Measurements from ENCODE around the gene PPP4R3C.
"Not testable (repeated sequence)": the region's sequence is repeated elsewhere in the genome, so short reads cannot be mapped to it uniquely, and the experiment has no call there.

PPP4R3C gene

DNA sequence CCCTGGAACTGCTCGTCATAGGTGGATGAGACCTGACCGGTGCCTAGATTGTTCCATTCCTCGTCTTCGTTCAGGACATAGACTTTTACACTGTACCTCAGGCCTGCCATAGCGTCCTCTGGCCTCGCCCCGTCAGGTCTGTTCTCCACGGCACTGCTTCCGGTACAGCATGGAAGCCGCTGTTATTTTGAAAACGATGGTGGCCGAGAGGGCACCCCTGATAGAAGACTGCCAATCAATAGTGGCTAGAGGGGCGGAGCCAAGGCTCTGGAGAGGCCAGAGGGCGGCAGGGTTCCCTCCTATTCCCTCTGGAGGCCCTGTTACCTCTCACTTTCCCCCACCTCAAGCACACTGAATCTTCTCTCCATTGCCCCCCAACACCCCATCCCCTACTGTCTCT, at the start of gene PPP4R3C:
TSS of gene PPP4R3C (minus strand) at position 155 of the 400 bp plus-strand sequence. CDS start at position 110, 45 bp downstream.
- in situ Hi-C loops (cut with MboI; ENCODE audit: low sequenced_read_pairs) = no loop called here
- H3K4me1 ChIP-seq = no peaks in the 10 kb centered on the region
- H3K36me3 ChIP-seq (replicated peaks) = no peaks in the 10 kb centered on the region
- no peaks in the 10 kb centered on the region for H3K9me3 ChIP-seq
- no peaks in the 10 kb centered on the region for H3K27me3 ChIP-seq (ENCODE audit: low read depth)
- DNase-seq (ENCODE audit: low spot score in 2 of 2) = no peak
- no peak within 1 kb of the TSS for H3K4me3 ChIP-seq

DNA sequence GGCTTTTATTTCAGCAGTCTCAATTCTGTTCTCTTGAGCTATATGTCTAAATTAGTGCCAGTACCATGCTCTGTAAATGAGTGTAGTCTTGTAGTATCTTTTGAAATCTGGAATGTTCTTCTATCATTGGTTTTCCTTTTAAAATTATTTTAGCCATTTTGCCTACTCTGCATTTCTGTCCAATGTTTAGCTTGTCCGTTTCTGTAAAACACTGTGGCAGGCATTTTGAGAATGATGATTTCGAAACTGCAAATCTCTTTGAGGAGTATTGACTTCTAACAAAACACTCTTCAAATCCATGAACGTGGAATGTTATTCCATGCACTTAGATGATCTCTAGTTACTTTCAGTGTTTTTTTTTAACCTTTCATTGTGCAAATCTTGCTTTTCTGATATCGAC, 28.3 kb upstream of the PPP4R3C start:
- no peaks in the 10 kb centered on the region for H3K36me3 ChIP-seq (replicated peaks)
- H3K9me3 ChIP-seq = no peaks in the 10 kb centered on the region
- no peak for DNase-seq (ENCODE audit: low spot score in 2 of 2)
- H3K4me1 ChIP-seq = no peaks in the 10 kb centered on the region
- no peaks in the 10 kb centered on the region for H3K27me3 ChIP-seq (ENCODE audit: low read depth)
- in situ Hi-C loops (cut with MboI; ENCODE audit: low sequenced_read_pairs) = no loop called here
- no peak overlapping the region for H3K4me3 ChIP-seq

DNA sequence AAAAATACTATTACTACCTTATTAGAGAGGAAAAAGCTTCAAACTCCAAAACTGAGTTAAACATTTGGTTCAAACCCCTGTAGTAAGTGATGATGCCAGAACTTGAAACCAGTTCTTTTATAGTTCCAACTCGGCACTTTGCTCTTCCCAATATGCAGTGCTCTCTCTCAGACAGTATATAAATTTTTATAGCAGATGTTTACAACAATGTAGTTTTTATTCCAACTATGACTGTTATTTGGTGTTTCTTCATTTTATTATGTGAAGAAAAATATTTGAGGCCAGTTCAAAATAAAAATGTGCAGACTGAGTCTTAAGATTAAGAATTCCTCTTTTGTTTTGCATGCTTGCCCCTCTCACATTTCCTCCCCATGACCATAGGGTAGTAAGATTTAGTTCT, 2.9 kb upstream of the PPP4R3C start:
- Histone ChIP-seq H3K36me3 (replicated peaks) (no peaks in the 10 kb centered on the region), H3K4me3 (no peak overlapping the region), H3K9me3 (no peaks in the 10 kb centered on the region), H3K27me3 (ENCODE audit: low read depth) (no peaks in the 10 kb centered on the region), H3K4me1 (no peaks in the 10 kb centered on the region)
- in situ Hi-C loops (cut with MboI; ENCODE audit: low sequenced_read_pairs) = no loop called here
- DNase-seq (ENCODE audit: low spot score in 2 of 2) = no peak

DNA sequence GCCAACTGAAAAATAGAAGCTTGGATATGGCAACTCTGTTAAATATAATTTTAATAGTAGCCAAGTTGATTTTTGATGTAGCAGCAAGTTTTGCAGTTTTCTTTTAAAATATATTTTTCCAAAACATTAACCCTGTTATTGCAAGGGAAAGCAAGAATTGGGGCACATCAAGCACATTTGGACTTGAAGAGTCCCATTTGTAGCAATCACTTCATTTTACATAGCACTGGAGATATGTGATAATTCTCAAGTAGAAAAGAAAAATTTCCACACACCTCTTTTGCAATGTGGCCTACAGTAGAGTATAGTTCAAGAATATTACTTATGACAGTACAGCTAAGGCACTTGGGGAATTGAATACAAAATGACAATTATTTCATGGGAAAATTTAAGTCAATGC, 1.9 kb upstream of the PPP4R3C start:
- no peaks in the 10 kb centered on the region for H3K4me1 ChIP-seq
- H3K36me3 ChIP-seq (replicated peaks) = no peaks in the 10 kb centered on the region
- DNase-seq (ENCODE audit: low spot score in 2 of 2) = no peak
- in situ Hi-C loops (cut with MboI; ENCODE audit: low sequenced_read_pairs) = no loop called here
- H3K27me3 ChIP-seq (ENCODE audit: low read depth) = no peaks in the 10 kb centered on the region
- no peaks in the 10 kb centered on the region for H3K9me3 ChIP-seq
- no peak overlapping the region for H3K4me3 ChIP-seq

DNA sequence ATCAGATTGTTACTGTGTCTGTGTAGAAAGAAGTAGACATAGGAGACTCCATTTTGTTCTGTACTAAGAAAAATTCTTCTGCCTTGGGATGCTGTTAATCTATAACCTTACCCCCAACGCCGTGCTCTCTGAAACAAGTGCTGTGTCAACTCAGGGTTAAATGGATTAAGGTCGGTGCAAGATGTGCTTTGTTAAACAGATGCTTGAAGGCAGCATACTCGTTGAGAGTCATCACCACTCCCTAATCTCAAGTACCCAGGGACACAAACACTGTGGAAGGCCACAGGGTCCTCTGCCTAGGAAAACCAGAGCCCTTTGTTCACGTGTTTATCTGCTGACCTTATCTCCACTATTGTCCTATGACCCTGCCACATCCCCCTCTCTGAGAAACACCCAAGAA, 4.0 kb downstream of the PPP4R3C start:
- H3K36me3 ChIP-seq (replicated peaks); in situ Hi-C loops (cut with MboI; ENCODE audit: low sequenced_read_pairs); DNase-seq (ENCODE audit: low spot score in 2 of 2); H3K27me3 ChIP-seq (ENCODE audit: low read depth); H3K9me3 ChIP-seq; H3K4me1 ChIP-seq; H3K4me3 ChIP-seq: not testable (repeated sequence)

DNA sequence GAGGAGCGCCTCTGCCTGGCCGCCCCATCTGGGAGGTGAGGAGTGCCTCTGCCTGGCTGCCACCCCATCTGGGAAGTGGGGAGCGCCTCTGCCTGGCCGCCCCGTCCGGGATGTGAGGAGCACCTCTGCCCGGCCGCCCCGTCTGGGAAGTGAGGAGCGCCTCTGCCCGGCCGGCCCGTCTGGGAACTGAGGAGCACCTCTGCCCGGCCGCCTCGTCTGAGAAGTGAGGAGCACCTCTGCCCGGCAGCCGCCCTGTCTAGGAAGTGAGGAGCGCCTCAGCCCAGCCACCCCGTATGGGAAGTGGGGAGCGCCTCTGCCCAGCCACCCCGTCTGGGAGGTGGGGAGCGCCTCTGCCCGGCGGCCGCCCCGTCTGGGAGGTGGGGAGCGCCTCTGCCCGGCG, 4.6 kb downstream of the PPP4R3C start:
- DNase-seq (ENCODE audit: low spot score in 2 of 2); H3K36me3 ChIP-seq (replicated peaks); in situ Hi-C loops (cut with MboI; ENCODE audit: low sequenced_read_pairs); H3K27me3 ChIP-seq (ENCODE audit: low read depth); H3K9me3 ChIP-seq; H3K4me3 ChIP-seq; H3K4me1 ChIP-seq: not testable (repeated sequence)

DNA sequence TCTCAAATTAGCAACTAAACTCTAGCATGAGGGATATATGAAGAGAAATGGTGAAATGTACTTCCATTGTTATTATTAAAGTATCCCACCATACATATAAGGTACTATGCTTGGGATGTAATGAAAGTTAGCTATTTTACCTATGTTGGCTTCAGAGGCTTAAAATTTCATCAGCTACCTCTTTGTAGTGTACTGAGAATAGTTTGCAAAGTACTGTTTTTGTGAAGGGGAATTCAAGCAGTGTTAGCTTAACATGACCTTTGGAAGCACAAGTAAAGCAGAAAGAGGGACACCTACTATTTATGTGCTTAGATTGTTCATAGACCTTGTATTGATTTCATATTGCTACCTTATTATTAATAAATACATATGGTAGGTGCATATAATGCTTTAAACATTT, 11.8 kb downstream of the PPP4R3C start:
- no peaks in the 10 kb centered on the region for H3K9me3 ChIP-seq
- H3K27me3 ChIP-seq (ENCODE audit: low read depth) = no peaks in the 10 kb centered on the region
- in situ Hi-C loops (cut with MboI; ENCODE audit: low sequenced_read_pairs) = no loop called here
- no peaks in the 10 kb centered on the region for H3K4me1 ChIP-seq
- H3K4me3 ChIP-seq = no peak overlapping the region
- no peak for DNase-seq (ENCODE audit: low spot score in 2 of 2)
- no peaks in the 10 kb centered on the region for H3K36me3 ChIP-seq (replicated peaks)

DNA sequence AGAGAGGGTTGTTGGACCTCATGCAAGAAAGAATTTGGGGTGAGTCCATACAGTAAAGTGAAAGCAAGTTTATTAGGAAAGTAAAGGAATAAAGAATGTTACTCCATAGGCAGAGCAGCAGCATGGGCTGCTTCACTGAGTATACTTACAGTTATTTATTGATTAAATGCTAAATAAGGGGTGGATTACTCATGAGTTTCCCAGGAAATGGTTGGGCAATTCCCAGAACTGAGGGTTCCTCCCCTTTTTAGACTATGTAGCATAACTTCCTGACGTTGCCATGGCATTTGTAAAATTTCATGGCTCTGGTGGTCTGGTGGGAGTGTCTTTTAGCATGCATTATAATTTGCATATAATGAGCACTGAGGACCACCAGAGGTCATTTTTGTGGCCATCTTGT, 16.7 kb downstream of the PPP4R3C start:
- DNase-seq (ENCODE audit: low spot score in 2 of 2) = no peak
- Histone ChIP-seq H3K9me3 (no peaks in the 10 kb centered on the region), H3K27me3 (ENCODE audit: low read depth) (no peaks in the 10 kb centered on the region), H3K4me3 (no peak overlapping the region), H3K4me1 (no peaks in the 10 kb centered on the region), H3K36me3 (replicated peaks) (no peaks in the 10 kb centered on the region)
- in situ Hi-C loops (cut with MboI; ENCODE audit: low sequenced_read_pairs) = no loop called here

DNA sequence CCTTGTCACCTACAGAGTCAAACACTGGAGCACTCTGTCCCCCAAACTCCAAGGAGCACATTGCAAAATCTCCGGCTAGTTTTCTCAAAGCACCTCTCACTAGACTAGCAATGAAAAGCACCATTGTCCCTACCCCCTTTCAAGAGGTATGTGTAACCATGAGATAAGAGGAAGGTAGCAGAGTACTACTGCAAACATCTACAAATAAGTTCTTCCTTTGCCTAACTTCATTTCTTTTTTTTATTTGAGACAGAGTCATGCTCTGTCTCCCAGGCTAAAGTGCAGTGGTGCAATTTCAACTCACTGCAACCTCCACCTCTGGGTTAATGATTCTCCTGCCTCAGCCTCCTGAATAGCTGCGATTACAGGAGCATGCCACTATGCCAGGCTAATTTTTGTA, 17.7 kb downstream of the PPP4R3C start:
- Histone ChIP-seq H3K36me3 (replicated peaks) (no peaks in the 10 kb centered on the region), H3K4me3 (no peak overlapping the region), H3K27me3 (ENCODE audit: low read depth) (no peaks in the 10 kb centered on the region), H3K9me3 (no peaks in the 10 kb centered on the region), H3K4me1 (no peaks in the 10 kb centered on the region)
- DNase-seq (ENCODE audit: low spot score in 2 of 2) = no peak
- in situ Hi-C loops (cut with MboI; ENCODE audit: low sequenced_read_pairs) = no loop called here

DNA sequence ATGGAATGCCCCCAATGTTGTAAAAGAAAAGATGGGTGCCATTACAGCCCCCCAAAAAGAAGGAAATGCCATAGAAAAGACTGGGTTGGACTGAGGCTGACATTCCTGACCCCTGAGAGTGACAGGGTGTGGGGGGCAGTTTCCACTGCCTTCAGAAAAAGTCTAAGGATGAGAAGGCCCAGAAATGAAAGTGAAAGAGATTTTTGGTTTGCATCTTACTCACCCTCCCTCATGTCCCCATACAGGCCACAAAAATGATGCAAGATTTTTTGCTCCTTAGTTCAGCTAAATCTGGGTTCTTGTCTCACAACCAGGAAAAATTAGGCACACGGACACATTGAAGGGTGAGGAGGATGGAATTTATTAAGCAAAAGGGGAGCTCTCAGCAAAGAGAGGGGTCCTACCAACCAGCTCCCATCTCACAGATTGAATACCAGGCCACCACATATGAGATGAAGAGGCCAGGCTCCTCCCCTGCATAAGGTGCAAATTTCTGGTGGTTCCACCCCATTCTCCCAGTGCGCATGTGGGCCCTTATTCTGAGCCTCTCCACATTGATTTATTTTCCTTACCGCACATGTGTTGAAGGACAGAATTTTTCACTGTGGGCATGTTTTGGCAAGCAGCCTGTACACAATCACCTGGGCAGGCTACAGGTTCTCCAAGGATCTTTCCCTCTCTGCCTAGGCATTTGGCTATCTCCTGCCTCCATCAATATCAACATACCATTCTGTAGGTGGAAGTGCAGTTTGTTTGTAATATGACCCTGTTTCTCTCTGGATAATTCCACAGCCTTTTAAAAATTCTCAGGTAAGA, 18.8 kb downstream of the PPP4R3C start:
- Histone ChIP-seq H3K36me3 (replicated peaks) (no peaks in the 10 kb centered on the region), H3K27me3 (ENCODE audit: low read depth) (no peaks in the 10 kb centered on the region), H3K4me3 (no peak overlapping the region), H3K4me1 (no peaks in the 10 kb centered on the region), H3K9me3 (no peaks in the 10 kb centered on the region)
- DNase-seq (ENCODE audit: low spot score in 2 of 2) = no peak
- in situ Hi-C loops (cut with MboI; ENCODE audit: low sequenced_read_pairs) = no loop called here

DNA sequence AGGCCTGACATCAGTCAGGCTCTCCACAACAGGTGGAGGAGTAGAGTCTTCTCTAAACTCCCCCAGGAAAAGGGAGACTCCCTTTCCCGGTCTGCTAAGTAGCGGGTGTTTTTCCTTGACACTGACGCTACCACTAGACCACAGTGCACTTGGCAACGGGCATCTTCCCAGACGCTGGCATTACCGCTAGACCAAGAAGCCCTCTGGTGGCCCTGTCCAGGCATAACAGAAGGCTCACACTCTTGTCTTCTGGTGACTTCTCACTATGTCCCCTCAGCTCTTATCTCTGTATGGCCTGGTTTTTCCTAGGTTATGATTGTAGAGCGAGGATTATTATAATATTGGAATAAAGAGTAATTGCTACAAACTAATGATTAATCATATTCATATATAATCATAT, 20.7 kb downstream of the PPP4R3C start:
- in situ Hi-C loops (cut with MboI; ENCODE audit: low sequenced_read_pairs) = not testable (repeated sequence)

DNA sequence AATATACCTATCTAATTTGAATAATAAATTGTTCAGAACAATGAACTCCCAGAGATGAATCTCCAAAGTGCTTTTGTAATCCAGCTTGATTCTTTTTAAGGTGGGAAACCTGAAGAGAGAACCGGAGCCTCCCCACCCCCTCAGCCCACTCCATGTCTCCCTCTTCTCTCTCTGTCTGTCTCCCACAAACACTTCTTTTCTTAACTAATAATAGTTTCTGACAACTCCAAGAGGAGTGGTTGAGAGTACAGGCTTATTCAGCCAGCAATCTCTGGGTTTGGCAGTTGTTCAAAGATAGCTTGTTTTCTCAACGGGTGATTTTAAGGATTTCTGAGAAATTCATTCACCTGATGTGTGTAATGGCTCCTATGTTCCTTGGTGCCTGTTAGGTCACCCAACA, 23.4 kb downstream of the PPP4R3C start:
- in situ Hi-C loops (cut with MboI; ENCODE audit: low sequenced_read_pairs) = no loop called here
- H3K27me3 ChIP-seq (ENCODE audit: low read depth) = 0 out of 2 replicates have a peak, but pooled peaks cover 2% of the 10 kb centered on the region
- no peaks in the 10 kb centered on the region for H3K4me1 ChIP-seq

More for the DNA sequence above, 20.7 kb downstream of the PPP4R3C start:
- not testable (repeated sequence) for H3K9me3 ChIP-seq; DNase-seq (ENCODE audit: low spot score in 2 of 2); H3K4me1 ChIP-seq; H3K36me3 ChIP-seq (replicated peaks); H3K4me3 ChIP-seq; H3K27me3 ChIP-seq (ENCODE audit: low read depth)

DNA sequence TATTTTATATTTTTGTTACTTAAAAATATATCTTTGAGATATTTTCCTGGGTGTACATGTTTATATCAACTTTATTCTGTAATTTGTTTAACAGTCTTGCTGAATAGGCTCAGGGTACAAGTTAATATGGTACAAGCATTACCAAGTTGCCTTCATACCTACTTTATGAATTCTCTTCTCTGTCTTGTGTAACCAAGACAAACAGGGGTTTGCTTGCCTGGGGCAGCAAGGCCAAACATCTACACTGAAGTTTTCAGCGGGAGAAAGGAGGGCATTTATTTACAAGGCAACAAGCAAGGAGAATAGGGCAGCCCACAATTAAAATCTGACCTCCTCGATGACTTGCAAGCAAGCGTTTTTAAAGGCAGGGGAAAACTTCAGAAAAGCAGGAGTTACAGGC, 24.2 kb downstream of the PPP4R3C start:
- no peak overlapping the region for H3K4me3 ChIP-seq
- no peaks in the 10 kb centered on the region for H3K36me3 ChIP-seq (replicated peaks)
- H3K27me3 ChIP-seq (ENCODE audit: low read depth) = 0 out of 2 replicates have a peak, but pooled peaks cover 5% of the 10 kb centered on the region
- DNase-seq (ENCODE audit: low spot score in 2 of 2) = no peak
- in situ Hi-C loops (cut with MboI; ENCODE audit: low sequenced_read_pairs) = no loop called here
- H3K4me1 ChIP-seq = no peaks in the 10 kb centered on the region
- no peaks in the 10 kb centered on the region for H3K9me3 ChIP-seq

More for the DNA sequence above, 23.4 kb downstream of the PPP4R3C start:
- no peak for DNase-seq (ENCODE audit: low spot score in 2 of 2)
- H3K36me3 ChIP-seq (replicated peaks) = no peaks in the 10 kb centered on the region
- H3K4me3 ChIP-seq = no peak overlapping the region
- no peaks in the 10 kb centered on the region for H3K9me3 ChIP-seq

DNA sequence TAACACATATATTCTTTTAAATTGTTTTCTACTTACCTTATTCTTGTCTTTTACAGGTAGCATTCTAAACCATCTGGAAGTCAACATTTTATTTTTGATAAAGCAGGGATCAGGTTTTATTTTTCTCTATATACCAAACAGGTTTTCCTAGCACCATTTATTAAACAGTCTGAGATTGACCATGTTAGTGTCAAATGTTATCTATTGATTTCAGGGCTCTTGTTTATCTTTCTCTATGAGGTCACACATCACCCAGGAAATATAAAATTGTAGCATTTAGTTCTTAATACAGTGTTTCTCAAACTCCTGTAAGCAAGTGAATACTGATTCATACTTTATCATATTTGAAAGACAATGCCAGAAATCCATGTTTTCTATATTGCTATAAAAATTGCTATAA, 28.1 kb downstream of the PPP4R3C start:
- DNase-seq (ENCODE audit: low spot score in 2 of 2) = no peak
- no peak overlapping the region for H3K4me3 ChIP-seq
- H3K27me3 ChIP-seq (ENCODE audit: low read depth) = 0 out of 2 replicates have a peak, but pooled peaks cover 5% of the 10 kb centered on the region
- H3K4me1 ChIP-seq = no peaks in the 10 kb centered on the region
- H3K9me3 ChIP-seq = no peaks in the 10 kb centered on the region
- in situ Hi-C loops (cut with MboI; ENCODE audit: low sequenced_read_pairs) = no loop called here
- no peaks in the 10 kb centered on the region for H3K36me3 ChIP-seq (replicated peaks)
